Endothelial cell (in vitro differentiated cells): ENCODE results near the gene NPC1L1. TPM values are rescaled to one million over a fixed set of nuclear protein-coding genes. Genes with fewer than 3 reads are reported as not detected.
"Not testable (repeated sequence)": the region's sequence is repeated elsewhere in the genome, so short reads cannot be mapped to it uniquely, and the experiment has no call there.

ENCODE experiments used
- DNase-seq: peaks from one replicate; pipeline ENCODE4 v3.0.0; 2021; ENCODE audit warnings: low spot score
- H3K27ac Mint-ChIP-seq: one replicate; pipeline ENCODE4 v1.8.0; 2021; ENCODE audit warnings: mixed read lengths, inconsistent platforms; ENCODE audit not compliant: unreplicated experiment
- H3K27me3 Mint-ChIP-seq: one replicate; pipeline ENCODE4 v1.8.0; 2021; ENCODE audit warnings: mild to moderate bottlenecking, moderate library complexity, mixed read lengths, inconsistent platforms; ENCODE audit not compliant: unreplicated experiment
- H3K36me3 Mint-ChIP-seq: one replicate; pipeline ENCODE4 v1.8.0; 2021; ENCODE audit warnings: mild to moderate bottlenecking, low read depth, mixed read lengths, inconsistent platforms; ENCODE audit not compliant: unreplicated experiment
- H3K4me1 Mint-ChIP-seq: one replicate; pipeline ENCODE4 v1.8.0; 2021; ENCODE audit warnings: mild to moderate bottlenecking, mixed read lengths, inconsistent platforms; ENCODE audit not compliant: unreplicated experiment
- H3K4me3 Mint-ChIP-seq: one replicate; pipeline ENCODE4 v1.8.0; 2021; ENCODE audit warnings: mild to moderate bottlenecking, mixed read lengths, inconsistent platforms; ENCODE audit not compliant: unreplicated experiment
- H3K9me3 Mint-ChIP-seq: one replicate; pipeline ENCODE4 v1.8.0; 2021; ENCODE audit warnings: mixed read lengths, inconsistent platforms; ENCODE audit not compliant: unreplicated experiment
- total RNA-seq: library from RNA; stranded (reverse); fragmentation: NEBNext Ultra II Directional; extraction: Animal tissue kit (Norgen Biotek cat#: 25700); gene quantifications from one replicate; pipeline ENCODE4 v1.2.1, GENCODE V29; 2021; ENCODE audit not compliant: unreplicated experiment
- TF ChIP-seq, protein P1 (sequence below): fragments of 200-600 bp; sonication (generic); IDR thresholded peaks from one replicate; pipeline ENCODE4 v1.5.0; 2021; ENCODE audit warnings: antibody characterized with exemption; ENCODE audit not compliant: unreplicated experiment

The NPC1L1 gene
- total RNA-seq, 1 donor from 2014 or later, result not detected

DNA sequence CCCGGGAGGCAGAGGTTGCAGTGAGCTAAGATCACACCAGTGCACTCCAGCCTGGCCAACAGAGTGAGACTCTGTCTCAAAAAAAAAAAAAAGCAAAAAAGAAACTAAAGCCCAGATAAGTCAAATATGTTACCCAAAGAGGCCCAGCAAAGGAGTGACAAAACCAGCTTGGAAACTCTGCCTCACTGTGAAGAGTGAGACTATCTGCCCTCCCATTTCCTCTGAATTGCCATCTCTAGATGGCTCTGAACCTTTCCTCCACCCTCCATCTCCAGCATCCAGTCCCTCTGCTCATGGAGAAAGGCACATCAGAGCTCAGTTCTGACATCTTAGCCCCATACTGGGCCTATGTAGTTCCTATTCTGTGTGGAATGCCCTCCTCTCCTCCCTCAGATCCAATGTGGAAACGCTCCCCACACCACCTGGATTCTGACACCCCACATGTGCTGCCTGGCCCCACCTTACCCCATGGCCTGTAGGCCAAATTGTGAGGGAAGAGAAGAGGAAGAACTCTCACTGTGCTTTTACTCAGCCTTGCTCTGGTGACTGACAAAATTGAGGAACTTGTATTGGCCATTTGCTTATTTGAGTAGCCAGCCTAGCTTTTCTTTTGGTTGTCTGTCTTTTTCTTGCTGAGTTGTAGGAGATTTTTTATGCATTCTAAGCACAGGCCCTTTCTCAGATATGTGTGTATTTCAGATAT lies 32.7 kb downstream of the NPC1L1 start:
- no peak overlapping the region for H3K27ac Mint-ChIP-seq
- TF ChIP-seq, protein P1, sequence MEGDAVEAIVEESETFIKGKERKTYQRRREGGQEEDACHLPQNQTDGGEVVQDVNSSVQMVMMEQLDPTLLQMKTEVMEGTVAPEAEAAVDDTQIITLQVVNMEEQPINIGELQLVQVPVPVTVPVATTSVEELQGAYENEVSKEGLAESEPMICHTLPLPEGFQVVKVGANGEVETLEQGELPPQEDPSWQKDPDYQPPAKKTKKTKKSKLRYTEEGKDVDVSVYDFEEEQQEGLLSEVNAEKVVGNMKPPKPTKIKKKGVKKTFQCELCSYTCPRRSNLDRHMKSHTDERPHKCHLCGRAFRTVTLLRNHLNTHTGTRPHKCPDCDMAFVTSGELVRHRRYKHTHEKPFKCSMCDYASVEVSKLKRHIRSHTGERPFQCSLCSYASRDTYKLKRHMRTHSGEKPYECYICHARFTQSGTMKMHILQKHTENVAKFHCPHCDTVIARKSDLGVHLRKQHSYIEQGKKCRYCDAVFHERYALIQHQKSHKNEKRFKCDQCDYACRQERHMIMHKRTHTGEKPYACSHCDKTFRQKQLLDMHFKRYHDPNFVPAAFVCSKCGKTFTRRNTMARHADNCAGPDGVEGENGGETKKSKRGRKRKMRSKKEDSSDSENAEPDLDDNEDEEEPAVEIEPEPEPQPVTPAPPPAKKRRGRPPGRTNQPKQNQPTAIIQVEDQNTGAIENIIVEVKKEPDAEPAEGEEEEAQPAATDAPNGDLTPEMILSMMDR, result no peak
- H3K4me3 Mint-ChIP-seq, result no peak overlapping the region
- no peaks in the 10 kb centered on the region for H3K4me1 Mint-ChIP-seq
- no peaks in the 10 kb centered on the region for H3K36me3 Mint-ChIP-seq
- no peak for DNase-seq
- H3K27me3 Mint-ChIP-seq, result peaks cover 5% of the 10 kb centered on the region
- no peaks in the 10 kb centered on the region for H3K9me3 Mint-ChIP-seq

DNA sequence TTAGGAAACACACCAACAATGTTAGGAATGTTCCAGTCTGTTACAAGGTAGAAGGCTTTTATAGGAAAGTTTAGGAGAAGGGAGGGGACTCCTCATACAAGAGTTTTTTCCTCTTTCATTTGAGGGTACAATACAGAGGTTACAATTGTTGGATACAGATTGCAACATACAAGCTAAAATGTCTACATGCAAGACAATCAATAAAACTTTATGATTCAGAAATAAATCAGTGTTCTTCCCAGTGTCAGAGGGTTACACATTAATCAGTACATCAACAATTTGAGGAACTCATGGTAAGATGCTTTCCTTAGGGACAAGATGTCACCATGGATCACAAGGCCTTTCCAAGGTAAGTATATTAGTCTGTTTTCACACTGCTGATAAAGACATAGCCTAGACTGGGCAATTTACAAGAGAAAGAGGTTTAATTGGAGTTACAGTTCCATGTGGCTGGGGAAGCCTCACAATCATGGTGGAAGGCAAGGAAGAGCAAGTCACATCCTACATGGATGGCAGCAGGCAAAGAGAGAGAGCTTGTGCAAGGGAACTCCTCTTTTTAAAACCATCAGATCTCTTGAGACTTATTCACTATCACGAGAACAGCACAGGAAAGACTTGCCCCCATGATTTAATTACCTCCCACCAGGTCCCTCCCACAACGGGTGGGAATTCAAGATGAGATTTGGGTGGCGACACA lies 34.4 kb downstream of the NPC1L1 start:
- not testable (repeated sequence) for H3K36me3 Mint-ChIP-seq, H3K27ac Mint-ChIP-seq, H3K4me1 Mint-ChIP-seq, H3K9me3 Mint-ChIP-seq, H3K4me3 Mint-ChIP-seq, H3K27me3 Mint-ChIP-seq, DNase-seq

DNA sequence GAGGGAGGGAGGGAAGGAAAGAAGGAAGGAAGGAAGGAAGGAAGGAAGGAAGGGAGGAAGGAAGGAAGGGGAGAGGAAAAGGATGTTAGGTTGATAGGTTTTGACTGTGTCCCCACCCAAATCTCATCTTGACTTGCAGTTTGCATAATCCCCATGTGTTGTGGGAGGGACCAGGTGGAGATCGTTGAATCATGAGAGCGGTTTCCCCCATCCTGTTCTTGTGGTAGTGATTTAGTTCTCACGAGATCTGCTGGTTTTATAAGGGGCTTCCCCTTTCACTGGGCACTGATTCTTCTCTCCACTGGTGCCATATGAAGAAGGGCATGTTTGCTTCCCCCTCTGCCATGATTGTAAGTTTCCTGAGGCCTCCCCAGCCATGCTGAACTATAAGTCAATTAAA lies 35.5 kb downstream of the NPC1L1 start:
- no peak for DNase-seq
- TF ChIP-seq, protein P1, result no peak
- Mint-ChIP-seq H3K27ac (no peak overlapping the region), H3K36me3 (no peaks in the 10 kb centered on the region), H3K4me3 (no peak overlapping the region), H3K9me3 (no peaks in the 10 kb centered on the region), H3K27me3 (peaks cover 3% of the 10 kb centered on the region), H3K4me1 (no peaks in the 10 kb centered on the region)

GRCh38 chr7:44498230-44498954 lies 42.7 kb downstream of the NPC1L1 start:
- no peaks in the 10 kb centered on the region for H3K36me3 Mint-ChIP-seq

More at GRCh38 chr7:44498230-44498954, 42.7 kb downstream of the NPC1L1 start:
- H3K9me3 Mint-ChIP-seq, result no peaks in the 10 kb centered on the region
- no peak overlapping the region for H3K27ac Mint-ChIP-seq
- DNase-seq, result no peak
- H3K4me3 Mint-ChIP-seq, result no peak overlapping the region
- TF ChIP-seq, protein P1, result no peak
- H3K4me1 Mint-ChIP-seq, result no peaks in the 10 kb centered on the region
- no peaks in the 10 kb centered on the region for H3K27me3 Mint-ChIP-seq
